ENCODE data around the gene RHOF. TPM values are rescaled to one million over a fixed set of nuclear protein-coding genes. Genes with fewer than 3 reads are reported as not detected.

RHOF gene
- total RNA-seq, 1 experiment from 2014 or later, result 116 TPM

DNA sequence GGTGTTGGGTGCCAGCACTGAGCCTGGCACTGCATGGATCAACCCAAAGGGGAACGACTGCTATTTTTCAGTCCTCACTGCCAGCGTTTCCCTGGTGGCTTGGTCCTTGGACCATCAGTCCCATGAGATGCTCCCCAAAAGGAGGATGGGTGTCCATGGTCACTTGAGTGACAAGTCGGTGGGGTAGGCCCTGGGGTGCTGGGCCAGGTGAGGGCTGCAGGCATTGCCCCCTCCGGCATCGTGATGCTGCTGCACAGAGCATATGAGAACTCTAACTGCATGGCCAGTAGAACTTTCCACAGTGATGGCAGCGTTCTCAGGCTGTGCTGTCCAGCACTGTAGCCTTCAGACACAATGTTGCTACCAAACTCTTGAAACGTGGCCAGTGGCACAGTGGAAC lies 26.6 kb upstream of the RHOF start:
- Histone ChIP-seq H3K4me2 (ENCODE audit: low read length) (no peak overlapping the region), H3K36me3 (ENCODE audit: control insufficient read depth in 1 of 2, insufficient read depth in 2 of 2, low read length in 2 of 2) (peaks cover 33 to 34% of the 10 kb centered on the region in 2 experiments; a peak in 3 of 4 replicates), H3K9me2 (ENCODE audit: insufficient read depth) (no peaks in the 10 kb centered on the region), H2AFZ (ENCODE audit: low read depth, low read length, poor library complexity, severe bottlenecking) (no peak overlapping the region), H3K79me2 (ENCODE audit: insufficient read depth, low read length) (peaks cover 9% of the 10 kb centered on the region), H3K4me1 (ENCODE audit: control insufficient read depth in 1 of 2, insufficient read depth in 2 of 2, low read length in 2 of 2) (no peaks in the 10 kb centered on the region), H3K9me3 (ENCODE audit: control insufficient read depth in 1 of 2, insufficient read depth in 1 of 2, low read depth in 1 of 2, low read length in 2 of 2) (no peaks in the 10 kb centered on the region), H3K27me3 (ENCODE audit: insufficient read depth, low read length) (no peaks in the 10 kb centered on the region), H3K27ac (ENCODE audit: low read depth, low read length) (no peak overlapping the region), H3K4me3 (replicated peaks in 1 of 2; ENCODE audit: low read depth in 1 of 2, low read length in 2 of 2) (no peak overlapping the region), H3K9ac (ENCODE audit: low read length) (no peak overlapping the region), H4K20me1 (ENCODE audit: insufficient read depth) (no peaks in the 10 kb centered on the region)
- BruUV-seq (replicated peaks), result no TSS peak
- no peak for TF ChIP-seq CTCF (IDR thresholded peaks at IDR 0.05 in 2 of 3, conservative IDR thresholded peaks at IDR 0.05 in 1 of 3; ENCODE audit: borderline replicate concordance in 1 of 3, insufficient read depth in 1 of 3, low read depth in 2 of 3, low read length in 2 of 3)
- TF ChIP-seq POLR2A (IDR thresholded peaks at IDR 0.05; ENCODE audit: borderline replicate concordance, extremely low read depth, insufficient read depth, insufficient read length), result no peak
- no peak for TF ChIP-seq EGR1 (IDR thresholded peaks at IDR 0.05; ENCODE audit: low read depth)
- no peak for TF ChIP-seq EZH2phosphoT487 (IDR thresholded peaks at IDR 0.05; ENCODE audit: borderline replicate concordance)
- no peak for TF ChIP-seq ZFX (IDR thresholded peaks at IDR 0.05)
- TF ChIP-seq YY1 (IDR thresholded peaks at IDR 0.05; ENCODE audit: extremely low read depth, insufficient replicate concordance, low read depth, low read length), result no peak
- no peak for TF ChIP-seq EZH2 (IDR thresholded peaks at IDR 0.05)
- TF ChIP-seq SIN3A (IDR thresholded peaks at IDR 0.05; ENCODE audit: low read depth), result no peak
- no peak for TF ChIP-seq TCF7L2 (IDR thresholded peaks at IDR 0.05; ENCODE audit: borderline replicate concordance, extremely low read depth, insufficient read depth, insufficient read length)
- TF ChIP-seq CBX3 (IDR thresholded peaks at IDR 0.05; ENCODE audit: low read depth), result no peak
- TF ChIP-seq ZBTB33 (IDR thresholded peaks at IDR 0.05; ENCODE audit: extremely low read depth, insufficient replicate concordance, low read length), result no peak
- TF ChIP-seq MAX (IDR thresholded peaks at IDR 0.05), result no peak
- TF ChIP-seq CEBPB (IDR thresholded peaks at IDR 0.05; ENCODE audit: low read depth), result no peak
- no peak for DNase-seq (ENCODE audit: low read depth, low spot score)
- ChIA-PET POLR2A (no interaction called here), RAD21 (ENCODE audit: low non-redundant PET in 1 of 2, low total read pairs in 2 of 2, uncharacterized antibody in 2 of 2, unreplicated experiment in 2 of 2) (no interaction called here), CTCF (interaction anchor here (1.4 kb wide), 1 partner anchor 26 kb away, joined by 3 read pairs; the partner anchor contains the start of gene RHOF)
- no peak for ATAC-seq
- intact Hi-C loops (cut with micrococcal nuclease), result no loop called here

Data from HCT116 (cell line).